Neural cell (in vitro differentiated cells): ENCODE measurements around the gene TREML1.

Source experiments
- CTCF ChIP-seq: fragments of 450-650 bp; IDR thresholded peaks from 2 replicates; pipeline ENCODE4 v1.5.1; 2014; ENCODE audit warnings: antibody characterized with exemption, mild to moderate bottlenecking, moderate library complexity; ENCODE audit not compliant: poor library complexity, severe bottlenecking
- MXI1 ChIP-seq: fragments of 450-650 bp; conservative IDR thresholded peaks from 2 replicates; pipeline ENCODE4 v1.6.1; 2014; ENCODE audit warnings: antibody characterized with exemption, mild to moderate bottlenecking; ENCODE audit not compliant: poor library complexity, severe bottlenecking
- POLR2AphosphoS5 ChIP-seq: IDR thresholded peaks from 2 replicates; pipeline ENCODE4 v1.6.1; 2012
- RAD21 ChIP-seq: fragments of 450-650 bp; conservative IDR thresholded peaks from 2 replicates; pipeline ENCODE4 v1.6.1; 2014; ENCODE audit warnings: antibody characterized with exemption, mild to moderate bottlenecking, moderate library complexity
- REST ChIP-seq: IDR thresholded peaks from 2 replicates; pipeline ENCODE4 v1.6.1; 2012; ENCODE audit warnings: borderline replicate concordance
- SMC3 ChIP-seq: fragments of 450-650 bp; conservative IDR thresholded peaks from 2 replicates; pipeline ENCODE4 v1.6.1; 2014; ENCODE audit warnings: antibody characterized with exemption, mild to moderate bottlenecking, moderate library complexity; ENCODE audit not compliant: poor library complexity

GRCh38 chr6:41199552-41200246, 45.6 kb upstream of the TREML1 start:
- TF ChIP-seq CTCF, result no peak
- no peak for TF ChIP-seq POLR2AphosphoS5
- TF ChIP-seq MXI1, result no peak
- TF ChIP-seq SMC3, result no peak
- TF ChIP-seq REST, result no peak
- TF ChIP-seq RAD21, result no peak
